Measurements from ENCODE around the gene SLC38A2.

The SLC38A2 gene

DNA sequence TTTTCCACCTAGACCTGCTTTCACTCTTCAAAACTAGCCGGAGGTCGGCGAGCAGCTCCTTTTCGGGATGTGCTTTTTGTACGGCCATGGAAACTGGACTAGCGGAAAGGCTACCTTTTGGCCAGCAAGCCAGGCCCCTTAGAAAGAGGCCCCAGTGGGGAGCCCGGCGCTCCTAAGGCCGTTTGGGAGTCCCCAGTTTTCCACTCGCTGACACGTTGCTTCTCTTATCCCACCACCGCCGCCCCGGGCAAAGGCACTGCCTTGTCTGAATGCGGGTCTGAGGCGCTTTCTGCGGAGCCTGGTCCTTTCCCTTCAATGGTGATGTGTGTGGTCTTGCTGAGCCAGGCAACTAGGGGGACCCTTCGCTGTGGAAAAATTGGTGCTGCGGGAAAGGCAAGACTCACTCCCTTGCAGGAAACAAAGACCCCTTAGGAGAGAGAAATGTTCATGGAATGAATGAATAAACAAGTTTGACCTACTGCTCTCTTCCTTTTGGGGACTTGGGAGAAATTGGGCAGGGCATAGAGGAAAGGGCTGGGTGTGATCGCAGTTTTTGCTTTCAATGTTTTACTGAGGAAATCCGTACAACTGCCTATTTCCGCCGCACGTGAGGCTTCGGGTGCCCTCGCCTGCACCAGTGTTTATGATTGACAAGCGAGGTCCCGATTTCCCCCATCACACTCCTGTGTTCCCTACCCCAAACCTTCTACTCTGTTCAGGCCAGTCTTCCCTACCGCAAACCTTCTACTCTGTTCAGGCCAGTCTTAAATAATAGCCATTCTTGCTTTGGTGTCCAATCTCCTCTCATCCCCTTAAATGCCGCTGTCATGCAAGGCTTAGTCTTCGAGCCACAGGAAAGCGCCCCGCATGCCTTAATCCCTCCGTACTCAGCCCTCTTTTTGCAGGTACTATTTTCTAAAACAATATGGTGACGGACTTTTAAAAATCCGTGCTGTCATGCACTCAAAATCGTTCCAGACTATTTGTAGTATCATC lies 1.0 kb upstream of the SLC38A2 start:
- Mint-ChIP-seq H3K4me3 (peak overlapping the region; percentile 96), H3K27ac (peak overlapping the region; percentile 100), H3K9me3 (no peaks in the 10 kb centered on the region), H3K36me3 (peaks cover 27% of the 10 kb centered on the region), H3K27me3 (no peaks in the 10 kb centered on the region), H3K4me1 (peaks cover 36% of the 10 kb centered on the region)
- ATAC-seq: no peak

DNA sequence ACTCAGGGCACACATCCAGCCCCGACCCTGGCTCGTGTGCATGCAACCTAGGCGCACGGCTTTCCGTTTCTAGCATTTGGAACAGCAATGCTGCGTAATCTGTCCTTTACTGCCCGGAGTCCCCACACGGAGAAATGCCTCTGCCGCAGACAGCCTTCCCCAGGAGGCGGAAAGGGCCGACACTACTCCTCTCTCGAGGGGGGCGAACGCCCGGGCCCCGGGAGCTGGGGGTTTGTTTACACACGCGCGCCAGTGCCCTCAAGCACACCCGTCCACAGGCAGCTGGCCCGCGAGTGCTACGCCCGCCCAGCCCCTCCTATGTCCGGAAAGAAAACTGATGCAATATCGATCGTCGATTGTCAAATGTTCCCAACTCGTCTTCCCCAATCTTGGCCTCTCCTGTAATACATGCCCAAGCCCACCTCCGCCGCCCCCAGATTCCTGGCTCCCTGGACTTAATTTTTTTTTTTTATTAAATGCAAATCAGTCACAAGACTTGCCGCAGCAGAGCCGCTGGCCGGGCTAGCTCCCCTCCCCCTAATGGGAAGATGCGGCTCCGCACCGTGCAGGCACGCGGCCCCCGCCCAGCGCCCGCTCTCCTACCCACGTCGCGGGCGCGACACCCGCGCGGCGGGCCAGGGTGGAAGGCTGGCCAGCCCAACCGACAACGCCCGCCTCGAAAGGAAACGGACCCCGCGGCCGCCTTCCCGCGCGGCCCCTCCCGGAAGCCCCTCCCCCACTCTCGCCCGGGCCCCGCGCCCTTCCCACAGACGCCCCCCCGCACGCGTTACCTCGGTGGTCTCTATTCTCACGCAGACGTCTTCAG lies 642 bp downstream of the SLC38A2 start:
- H3K27ac Mint-ChIP-seq: peak overlapping the region; percentile 100

DNA sequence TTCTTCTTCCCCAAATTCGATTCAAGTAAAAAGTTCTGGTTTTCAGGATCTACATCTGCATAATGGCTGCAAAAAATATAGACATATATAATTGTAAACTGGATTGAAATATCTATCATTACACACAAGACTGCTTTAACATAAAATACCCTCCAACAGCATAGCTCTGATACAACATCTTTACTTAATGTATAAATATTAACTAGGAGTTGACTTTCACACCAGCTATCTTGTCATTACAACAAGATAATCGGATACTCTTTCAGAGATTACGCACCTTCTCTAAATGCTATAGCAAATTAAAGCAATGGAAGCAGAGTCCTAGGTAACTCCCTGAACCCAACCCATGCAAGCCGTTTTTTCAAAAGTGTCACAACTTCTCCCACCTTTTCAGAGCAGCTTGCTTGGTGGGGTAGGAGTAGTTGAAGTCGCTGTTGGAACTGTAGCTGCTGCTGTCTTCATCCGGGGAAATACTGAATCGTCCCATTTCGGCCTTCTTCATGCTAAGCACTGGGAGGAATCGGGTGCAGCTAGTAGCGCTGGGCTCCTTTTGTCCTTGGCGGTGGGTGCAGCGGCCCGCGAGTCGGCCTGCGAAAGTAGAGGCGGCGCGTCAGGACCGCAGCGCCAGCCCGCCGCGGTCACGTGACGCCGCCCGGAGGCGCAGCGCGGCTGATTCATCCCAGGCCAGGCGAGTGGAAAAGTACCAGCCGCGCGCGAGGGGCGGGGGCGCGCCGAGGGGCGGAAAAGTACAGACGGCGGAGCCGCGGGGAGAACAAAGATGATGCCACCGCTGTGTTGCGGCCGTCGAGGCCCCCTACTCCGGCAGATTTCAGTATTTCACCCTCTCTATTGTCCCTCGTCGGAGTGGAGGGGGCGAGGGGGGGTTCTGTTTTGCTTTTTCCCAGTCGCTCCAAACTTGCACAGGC lies 1.5 kb downstream of the SLC38A2 start:
- peaks cover 40% of the 10 kb centered on the region for H3K36me3 Mint-ChIP-seq
- no peaks in the 10 kb centered on the region for H3K27me3 Mint-ChIP-seq
- no peaks in the 10 kb centered on the region for H3K9me3 Mint-ChIP-seq
- peaks cover 51% of the 10 kb centered on the region for H3K4me1 Mint-ChIP-seq
- peak overlapping the region; percentile 100 for H3K27ac Mint-ChIP-seq
- peak overlapping the region; percentile 96 for H3K4me3 Mint-ChIP-seq
- peak; percentile 73 for ATAC-seq

More for the DNA sequence above, 642 bp downstream of the SLC38A2 start:
- peak; percentile 67 for ATAC-seq
- Mint-ChIP-seq H3K4me3 (peak overlapping the region; percentile 96), H3K36me3 (peaks cover 39% of the 10 kb centered on the region), H3K4me1 (peaks cover 51% of the 10 kb centered on the region), H3K27me3 (no peaks in the 10 kb centered on the region), H3K9me3 (no peaks in the 10 kb centered on the region)

DNA sequence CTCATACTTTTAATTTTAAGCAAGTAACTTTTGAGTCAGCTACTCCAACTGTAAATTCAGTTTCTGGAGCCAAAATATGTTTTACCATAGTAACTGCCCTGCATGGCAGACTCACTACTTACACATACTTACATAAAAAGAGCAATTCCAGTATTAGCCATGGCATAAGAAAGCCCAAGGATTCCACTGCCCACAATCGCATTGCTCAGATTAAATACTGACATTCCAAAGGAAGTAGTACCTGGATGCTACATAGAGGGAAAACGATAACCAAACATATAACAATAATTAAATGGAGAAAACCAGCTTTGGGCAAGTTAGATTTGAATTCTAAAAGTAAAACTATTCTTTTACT lies 2.2 kb downstream of the SLC38A2 start:
- Mint-ChIP-seq H3K9me3 (no peaks in the 10 kb centered on the region), H3K36me3 (peaks cover 46% of the 10 kb centered on the region), H3K27ac (peak overlapping the region; percentile 100), H3K27me3 (no peaks in the 10 kb centered on the region), H3K4me1 (peaks cover 51% of the 10 kb centered on the region), H3K4me3 (peak overlapping the region; percentile 96)
- no peak for ATAC-seq

DNA sequence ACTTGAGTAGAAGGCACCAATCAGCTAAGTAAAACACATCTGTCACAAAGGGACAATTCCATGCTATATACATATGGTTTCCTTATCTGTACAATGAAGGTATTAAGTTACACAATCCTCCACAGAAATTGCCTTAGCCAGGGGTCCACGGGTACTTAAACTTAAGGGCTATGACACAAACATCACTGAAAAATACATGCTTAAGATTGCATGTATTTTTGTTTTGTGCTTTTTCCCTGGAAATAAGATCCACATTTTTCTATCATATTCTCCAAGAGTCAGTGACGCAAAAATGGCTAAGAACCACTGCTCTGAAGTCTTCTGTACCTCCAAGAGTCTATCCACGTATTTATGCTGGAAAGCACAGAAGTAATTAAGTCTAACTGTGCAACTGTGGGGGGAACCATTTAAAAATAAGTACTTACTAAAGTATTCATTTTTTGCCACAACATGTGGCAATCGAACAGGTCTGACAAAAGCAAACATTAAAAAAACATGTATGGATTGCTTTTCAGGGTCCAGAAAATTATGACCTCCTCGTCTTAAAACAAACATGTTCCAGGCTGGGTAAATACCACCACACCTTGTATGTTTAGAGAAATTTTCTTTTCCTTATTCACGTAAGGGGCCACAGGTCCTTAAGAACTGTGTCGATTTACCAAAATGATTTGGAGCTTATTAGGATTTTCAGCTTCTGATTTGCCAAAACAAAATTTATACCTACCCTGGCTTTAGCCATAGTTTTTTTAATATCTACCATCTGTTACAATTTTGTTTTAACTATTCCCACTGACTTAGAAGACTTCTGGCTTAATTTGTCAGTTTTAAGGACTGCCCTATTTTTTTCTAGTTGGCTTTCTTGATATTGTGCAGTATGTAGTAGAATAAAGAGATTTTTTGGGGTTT lies 2.8 kb downstream of the SLC38A2 start:
- Mint-ChIP-seq H3K27me3 (no peaks in the 10 kb centered on the region), H3K9me3 (no peaks in the 10 kb centered on the region), H3K27ac (peak overlapping the region; percentile 100), H3K36me3 (peaks cover 52% of the 10 kb centered on the region), H3K4me1 (peaks cover 51% of the 10 kb centered on the region), H3K4me3 (peak overlapping the region; percentile 96)
- no peak for ATAC-seq

DNA sequence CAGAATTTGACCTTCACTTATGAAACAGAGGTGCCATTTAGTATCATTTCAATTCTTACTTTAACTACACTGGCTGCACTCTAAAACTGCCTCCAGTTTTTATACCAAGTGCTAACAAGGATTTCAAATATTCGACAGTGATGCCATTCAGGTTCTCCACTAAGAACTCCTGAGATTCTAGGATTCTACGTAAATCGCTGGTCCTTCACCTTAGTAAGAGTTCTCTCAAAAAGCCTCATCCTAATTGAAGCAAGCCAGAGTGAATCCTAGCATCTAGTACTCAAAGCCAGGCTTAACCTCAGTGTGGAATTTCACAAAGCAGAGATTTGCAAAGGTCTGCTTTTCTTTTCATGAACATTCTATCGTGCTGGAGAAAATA lies 3.5 kb downstream of the SLC38A2 start:
- Mint-ChIP-seq H3K4me3 (peak overlapping the region; percentile 15), H3K9me3 (no peaks in the 10 kb centered on the region), H3K36me3 (peaks cover 56% of the 10 kb centered on the region), H3K4me1 (peaks cover 50% of the 10 kb centered on the region), H3K27ac (no peak overlapping the region), H3K27me3 (no peaks in the 10 kb centered on the region)
- ATAC-seq: no peak

DNA sequence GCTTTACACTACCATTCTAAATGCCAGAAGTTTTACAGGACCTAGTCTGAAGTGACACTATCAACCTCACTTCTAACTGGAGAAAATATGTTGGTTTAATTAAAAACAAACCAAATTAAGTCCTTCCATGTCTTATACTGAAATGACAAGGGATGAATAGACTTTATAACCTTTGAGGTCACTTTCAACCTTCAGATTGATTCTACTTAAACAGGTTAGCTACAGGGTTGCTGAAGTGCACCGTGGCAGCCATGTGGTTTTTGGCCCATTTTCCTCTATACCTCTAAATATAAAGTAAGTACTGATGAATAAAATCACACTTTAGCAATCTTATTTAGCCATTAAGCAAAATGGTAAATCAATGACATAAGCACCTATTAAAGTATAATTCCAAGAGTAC lies 3.9 kb downstream of the SLC38A2 start:
- H3K36me3 Mint-ChIP-seq: peaks cover 60% of the 10 kb centered on the region
- no peaks in the 10 kb centered on the region for H3K27me3 Mint-ChIP-seq
- H3K9me3 Mint-ChIP-seq: no peaks in the 10 kb centered on the region
- peaks cover 50% of the 10 kb centered on the region for H3K4me1 Mint-ChIP-seq
- H3K27ac Mint-ChIP-seq: peak overlapping the region; percentile 84
- no peak overlapping the region for H3K4me3 Mint-ChIP-seq
- ATAC-seq: no peak

DNA sequence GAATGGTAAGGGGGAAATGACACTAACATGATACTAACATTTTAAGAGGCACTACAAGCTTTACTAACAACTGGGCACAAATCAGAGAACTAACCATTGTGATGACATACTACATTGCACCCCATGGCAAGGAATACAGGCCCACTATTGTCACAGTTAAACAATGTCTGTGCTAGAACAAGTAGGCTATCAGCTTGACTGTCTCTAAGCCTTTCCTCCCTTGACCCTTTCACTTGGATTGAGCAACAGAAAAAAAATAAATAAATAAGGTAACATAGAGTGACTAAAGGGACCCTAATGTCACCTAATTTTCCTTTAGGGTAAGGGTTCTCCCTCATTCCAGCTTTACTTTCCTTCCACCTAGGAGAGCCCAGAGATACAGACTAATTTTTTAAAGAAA lies 4.4 kb downstream of the SLC38A2 start:
- Mint-ChIP-seq H3K4me1 (peaks cover 50% of the 10 kb centered on the region), H3K27ac (peak overlapping the region; percentile 84), H3K4me3 (peak overlapping the region; percentile 68), H3K9me3 (no peaks in the 10 kb centered on the region), H3K27me3 (no peaks in the 10 kb centered on the region), H3K36me3 (peaks cover 66% of the 10 kb centered on the region)
- no peak for ATAC-seq

DNA sequence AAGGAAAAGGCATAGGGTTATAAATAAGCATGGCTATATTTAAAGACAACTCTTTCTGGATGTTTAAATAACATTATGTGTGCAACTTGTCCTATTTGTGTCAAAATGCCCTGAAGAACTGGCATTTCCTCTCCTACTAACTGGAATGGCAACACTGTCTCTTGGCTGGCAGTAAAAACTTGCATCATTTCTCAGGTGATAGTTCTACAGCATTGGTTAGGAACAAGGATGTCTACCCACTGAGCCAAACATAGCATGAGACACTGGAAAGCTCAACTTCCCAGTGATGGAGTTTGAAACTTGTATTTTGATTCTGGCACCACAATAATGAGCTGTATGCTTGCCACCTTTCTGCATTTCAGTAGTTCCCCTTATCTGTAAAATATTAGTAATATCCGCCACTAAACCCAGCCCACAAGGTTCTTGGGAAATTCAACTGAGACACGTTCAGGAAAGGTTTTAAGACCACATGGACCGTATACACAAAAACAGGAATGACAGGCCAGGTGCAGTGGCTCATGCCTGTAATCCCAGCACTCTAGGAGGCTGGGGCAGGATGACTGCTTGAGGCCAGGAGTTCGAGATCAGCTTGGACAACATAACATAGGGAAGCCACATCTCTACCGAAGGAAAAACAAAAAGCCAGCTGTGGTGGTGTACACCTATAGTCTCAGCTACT lies 5.1 kb downstream of the SLC38A2 start:
- no peaks in the 10 kb centered on the region for H3K9me3 Mint-ChIP-seq
- no peak for ATAC-seq
- H3K4me3 Mint-ChIP-seq: peak overlapping the region; percentile 68
- H3K27me3 Mint-ChIP-seq: no peaks in the 10 kb centered on the region
- peak overlapping the region; percentile 84 for H3K27ac Mint-ChIP-seq
- H3K4me1 Mint-ChIP-seq: peaks cover 56% of the 10 kb centered on the region
- peaks cover 72% of the 10 kb centered on the region for H3K36me3 Mint-ChIP-seq

DNA sequence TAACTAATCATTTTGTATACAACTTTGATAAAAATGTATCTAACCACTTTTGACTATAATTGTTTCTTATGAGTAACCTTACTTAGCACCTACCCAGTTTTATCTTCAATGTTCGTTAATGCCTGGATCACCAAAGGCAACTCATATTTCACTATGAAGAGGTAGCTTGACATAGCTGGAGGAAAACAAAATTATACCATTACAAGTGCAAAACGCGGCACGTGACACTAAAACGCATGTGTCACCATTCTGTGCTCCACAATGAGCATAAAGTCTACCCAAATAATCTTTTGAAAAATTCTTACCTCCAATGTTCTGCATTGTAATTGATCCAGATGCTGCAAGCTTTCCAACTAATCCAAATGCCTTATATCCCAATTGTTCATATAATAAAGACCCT lies 5.8 kb downstream of the SLC38A2 start:
- ATAC-seq: no peak
- Mint-ChIP-seq H3K36me3 (peaks cover 80% of the 10 kb centered on the region), H3K4me3 (no peak overlapping the region), H3K27me3 (no peaks in the 10 kb centered on the region), H3K4me1 (peaks cover 63% of the 10 kb centered on the region), H3K9me3 (no peaks in the 10 kb centered on the region), H3K27ac (peak overlapping the region; percentile 84)

DNA sequence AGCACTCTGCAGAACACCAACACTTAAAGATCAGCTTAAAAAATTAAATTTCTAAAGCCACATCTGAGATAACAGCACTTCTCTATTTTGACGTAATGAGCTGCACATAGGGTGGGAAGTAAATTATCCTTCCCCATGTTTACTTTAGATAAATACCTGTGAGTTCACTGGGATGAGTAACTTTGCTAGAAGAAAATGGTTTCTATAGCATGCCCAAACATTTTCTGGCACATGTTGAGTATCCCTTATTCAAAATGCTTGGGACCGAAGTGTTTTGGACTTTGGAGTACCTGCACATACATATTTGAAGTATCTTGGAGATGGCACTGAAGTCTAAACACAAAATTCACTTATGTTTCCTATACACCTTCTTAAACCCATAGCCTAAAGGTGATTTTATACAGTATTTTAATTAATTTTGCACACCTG lies 6.6 kb downstream of the SLC38A2 start:
- Mint-ChIP-seq H3K4me3 (no peak overlapping the region), H3K27ac (no peak overlapping the region), H3K4me1 (peaks cover 70% of the 10 kb centered on the region), H3K27me3 (no peaks in the 10 kb centered on the region), H3K9me3 (no peaks in the 10 kb centered on the region), H3K36me3 (peaks cover 81% of the 10 kb centered on the region)
- no peak for ATAC-seq

DNA sequence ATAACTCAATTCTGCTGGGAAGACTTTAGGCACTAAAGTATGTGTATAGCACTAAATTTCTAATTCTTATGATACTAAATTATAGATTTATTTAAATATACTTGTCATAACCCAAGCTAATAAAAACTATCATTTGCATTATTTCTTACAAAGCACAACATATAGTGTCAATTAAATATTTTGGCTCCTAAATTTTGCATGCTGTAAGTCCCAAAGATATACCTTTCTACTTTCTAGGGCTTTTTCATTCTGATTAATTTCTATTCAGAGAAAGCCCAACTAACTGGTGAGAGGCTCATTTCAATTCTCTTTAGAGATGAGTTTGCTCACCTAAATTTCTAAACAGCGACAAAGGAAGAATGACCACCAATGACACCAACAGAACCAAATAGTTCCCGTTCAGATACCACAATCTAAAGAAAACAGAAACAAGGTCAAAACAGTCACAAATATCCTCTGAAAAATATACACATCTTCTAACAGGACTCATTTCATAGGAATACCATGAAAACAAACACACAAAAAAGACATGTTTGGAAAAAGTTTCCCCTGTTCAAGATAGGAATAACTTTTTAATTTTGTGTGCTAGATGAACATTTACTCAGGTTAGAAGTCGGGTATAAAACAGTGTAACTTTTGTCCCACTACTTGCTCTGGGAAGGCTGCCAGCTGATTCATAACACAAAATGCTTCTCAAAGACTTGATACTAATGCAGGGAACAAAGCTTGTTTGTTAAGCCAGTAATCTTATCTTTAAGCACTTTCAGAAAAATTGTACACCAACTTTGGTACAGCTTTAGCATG lies 7.6 kb downstream of the SLC38A2 start:
- Mint-ChIP-seq H3K4me1 (peaks cover 64% of the 10 kb centered on the region), H3K9me3 (no peaks in the 10 kb centered on the region), H3K27me3 (no peaks in the 10 kb centered on the region), H3K36me3 (peaks cover 78% of the 10 kb centered on the region), H3K4me3 (no peak overlapping the region), H3K27ac (no peak overlapping the region)
- ATAC-seq: no peak

DNA sequence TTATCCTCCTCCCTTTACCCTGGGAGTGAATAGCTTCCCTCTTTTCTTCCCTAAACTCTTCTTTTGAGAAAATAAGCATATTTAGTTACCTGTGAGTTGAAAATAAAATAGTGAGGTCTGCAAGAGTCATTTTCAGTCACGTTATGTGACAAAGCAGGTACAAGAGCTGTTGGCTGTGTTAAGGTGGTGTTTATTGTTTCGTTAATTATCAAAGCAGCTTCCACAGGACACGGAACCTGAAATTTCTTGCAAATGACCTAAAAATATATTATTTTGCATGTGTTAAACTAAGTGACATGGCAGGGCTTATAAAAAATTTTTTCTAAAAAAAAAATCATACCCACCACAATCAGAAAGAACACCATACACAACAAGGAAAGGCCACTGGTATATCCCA lies 8.3 kb downstream of the SLC38A2 start:
- H3K36me3 Mint-ChIP-seq: peaks cover 78% of the 10 kb centered on the region
- no peak for ATAC-seq
- no peaks in the 10 kb centered on the region for H3K27me3 Mint-ChIP-seq
- H3K27ac Mint-ChIP-seq: peak overlapping the region; percentile 69
- no peaks in the 10 kb centered on the region for H3K9me3 Mint-ChIP-seq
- no peak overlapping the region for H3K4me3 Mint-ChIP-seq
- peaks cover 57% of the 10 kb centered on the region for H3K4me1 Mint-ChIP-seq
